ENCODE measurements around the gene SHISA8.
"Not testable (repeated sequence)": the region's sequence is repeated elsewhere in the genome, so short reads cannot be mapped to it uniquely, and the experiment has no call there.

SHISA8 gene

GRCh38 chr22:41899110-41899509 is 15.8 kb downstream of the SHISA8 start:
- DNase-seq (ENCODE audit: low read depth) = no peak

DNA sequence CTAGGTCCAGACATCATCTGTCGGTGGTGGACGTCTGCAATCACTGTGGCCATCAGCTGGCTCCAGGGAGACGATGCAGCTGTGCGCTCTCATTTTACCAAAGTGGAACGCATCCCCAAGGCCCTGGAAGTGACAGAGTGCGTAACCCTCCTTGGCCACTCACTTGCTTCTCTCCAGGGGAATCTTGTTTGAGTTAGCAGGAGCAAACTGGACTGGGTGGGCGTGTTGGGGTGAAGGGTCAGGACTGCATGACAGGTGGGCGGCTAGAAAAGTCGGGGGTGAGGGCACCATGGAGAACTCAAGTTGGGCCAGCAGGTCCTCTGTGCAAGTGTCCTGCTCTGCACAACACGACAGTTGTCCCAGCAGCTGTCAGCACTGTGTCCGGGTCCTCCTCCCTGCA is 16.2 kb downstream of the SHISA8 start:
- no peak for DNase-seq (ENCODE audit: low read depth)

- DNase-seq (ENCODE audit: low read depth) = no peak
Measured at GRCh38 chr22:41893591-41894375, 21.1 kb downstream of the SHISA8 start.

- no peak for DNase-seq (ENCODE audit: low read depth)
Measured at GRCh38 chr22:41892721-41893120, 22.2 kb downstream of the SHISA8 start.

DNA sequence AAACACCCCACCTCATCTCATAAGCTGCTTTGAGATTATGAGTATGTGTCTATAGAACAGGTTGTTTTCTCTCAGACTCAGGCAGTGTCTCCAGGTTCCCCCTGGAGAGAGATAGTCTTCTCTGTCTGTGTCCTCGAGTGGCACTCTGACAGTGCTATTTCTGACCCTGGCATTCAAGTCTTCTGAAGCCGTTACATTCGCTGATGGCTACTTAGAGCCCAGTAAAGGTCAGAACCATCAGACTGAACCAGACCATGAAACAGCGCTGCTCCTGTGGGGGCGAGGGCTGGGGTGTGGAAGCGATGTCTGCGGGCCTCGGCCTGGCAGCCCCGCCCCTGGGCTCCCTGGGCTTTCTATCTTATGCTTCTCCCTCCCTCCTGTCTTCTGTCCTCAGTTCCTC is 23.5 kb downstream of the SHISA8 start:
- DNase-seq (ENCODE audit: low read depth) = no peak

DNA sequence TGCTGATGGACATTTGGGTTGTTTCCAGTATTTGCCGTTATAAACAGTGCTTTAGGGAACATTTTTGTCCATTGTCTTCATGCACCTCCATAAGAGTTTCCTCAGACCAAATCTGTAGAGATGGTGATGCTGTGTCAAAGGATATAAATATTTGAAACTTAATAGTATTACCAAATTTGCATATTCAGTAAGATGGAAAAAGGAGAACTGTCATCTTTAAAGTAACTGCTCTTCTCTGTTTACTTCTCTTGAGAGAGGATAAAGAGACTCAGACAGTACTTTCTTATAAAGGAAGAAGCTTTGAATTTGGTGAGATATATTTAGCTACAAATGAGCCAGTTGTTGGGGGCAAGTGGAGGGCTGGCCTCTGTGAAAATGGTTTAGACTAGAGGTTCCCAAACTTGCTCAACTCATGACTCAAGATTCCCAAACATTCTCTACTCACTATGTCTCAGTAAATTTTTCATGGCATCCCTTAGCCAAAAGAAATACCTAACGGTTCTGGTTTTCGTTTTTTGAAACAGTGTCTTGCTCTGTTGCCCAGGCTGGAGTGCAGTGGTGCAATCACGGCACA is 26.2 kb downstream of the SHISA8 start:
- no peak for DNase-seq (ENCODE audit: low read depth)

- DNase-seq (ENCODE audit: low read depth) = no peak
Measured at GRCh38 chr22:41885516-41885915, 29.4 kb downstream of the SHISA8 start.

- DNase-seq (ENCODE audit: low read depth) = no peak
Measured at GRCh38 chr22:41885116-41885515, 29.8 kb downstream of the SHISA8 start.

- DNase-seq (ENCODE audit: low read depth) = no peak
Measured at GRCh38 chr22:41883400-41883799, 31.5 kb downstream of the SHISA8 start.

DNA sequence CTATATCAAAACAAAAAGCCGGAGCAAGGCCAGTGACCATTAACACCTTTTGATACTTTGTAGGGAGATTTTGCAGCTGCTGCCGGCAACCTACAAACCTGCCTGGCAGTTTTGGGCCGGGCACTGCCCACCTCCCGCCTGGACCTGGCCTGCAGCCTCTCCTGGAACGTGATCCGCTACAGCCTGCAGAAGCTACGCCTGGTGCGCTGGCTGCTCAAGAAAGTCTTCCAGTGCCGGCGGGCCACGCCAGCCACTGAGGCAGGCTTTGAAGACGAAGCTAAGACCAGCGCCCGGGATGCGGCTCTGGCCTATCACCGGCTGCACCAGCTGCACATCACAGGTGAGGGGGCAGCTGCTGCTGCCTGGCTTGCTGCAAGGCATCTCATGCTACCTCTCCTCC is 34.2 kb downstream of the SHISA8 start:
- no peak for DNase-seq (ENCODE audit: low read depth)

DNA sequence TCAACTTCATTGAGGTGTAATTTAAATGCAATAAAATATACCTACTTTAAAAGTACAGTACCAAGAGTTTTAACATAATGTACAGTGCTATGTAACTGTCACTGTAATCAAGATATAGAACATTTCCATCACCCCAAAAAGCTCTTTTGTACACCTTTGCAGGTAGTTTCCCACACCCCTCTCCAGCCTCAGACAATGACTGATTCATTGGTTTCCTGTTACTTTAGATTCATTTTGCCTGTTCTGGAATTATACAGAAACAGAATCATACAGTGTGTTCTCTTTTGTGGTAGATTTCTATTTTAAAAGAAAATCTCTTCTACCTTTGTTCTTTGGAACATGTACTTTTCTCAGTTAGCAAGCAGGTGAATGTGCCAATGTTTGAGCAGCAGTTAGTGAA is 38.2 kb downstream of the SHISA8 start:
- DNase-seq (ENCODE audit: low read depth) = no peak

GRCh38 chr22:41876275-41876674 is 38.6 kb downstream of the SHISA8 start:
- DNase-seq (ENCODE audit: low read depth) = no peak

DNA sequence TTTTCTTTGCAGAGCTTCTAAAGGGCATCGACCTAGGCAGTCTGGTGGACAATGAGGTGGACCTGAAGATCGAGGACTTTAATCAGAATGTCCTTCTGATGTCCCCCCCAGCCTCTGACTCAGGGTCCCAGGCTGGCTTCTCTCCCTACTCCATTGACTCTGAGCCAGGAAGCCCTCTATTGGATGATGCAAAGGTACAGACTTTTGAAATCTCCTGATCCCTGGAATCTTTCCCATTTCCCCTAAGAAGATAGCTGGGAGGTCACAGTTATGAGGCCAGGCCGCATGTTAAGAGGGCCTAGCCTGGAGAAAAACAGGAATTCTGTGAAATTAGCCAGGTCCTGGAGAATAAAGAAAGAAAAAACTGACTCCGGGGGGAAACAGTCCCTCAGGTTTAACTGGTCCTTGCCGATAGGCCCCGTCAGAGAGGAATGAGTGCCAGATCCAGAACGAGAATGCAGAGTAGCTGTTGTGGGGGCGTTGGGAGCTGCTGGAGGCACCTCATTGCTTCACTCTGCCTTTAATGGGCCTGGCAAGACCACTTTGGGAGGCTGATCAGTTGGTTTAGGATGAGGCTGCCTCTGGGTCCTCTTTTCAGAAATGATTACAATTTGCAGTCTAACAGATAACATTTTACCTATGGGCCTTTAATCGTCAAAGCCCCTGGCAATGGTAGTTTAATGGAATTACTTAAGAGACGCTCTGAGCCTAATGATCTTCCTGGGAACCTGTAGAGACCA is 39.2 kb downstream of the SHISA8 start:
- no peak for DNase-seq (ENCODE audit: low read depth)

- no peak for DNase-seq (ENCODE audit: low read depth)
Measured at GRCh38 chr22:41874090-41874489, 40.8 kb downstream of the SHISA8 start.

DNA sequence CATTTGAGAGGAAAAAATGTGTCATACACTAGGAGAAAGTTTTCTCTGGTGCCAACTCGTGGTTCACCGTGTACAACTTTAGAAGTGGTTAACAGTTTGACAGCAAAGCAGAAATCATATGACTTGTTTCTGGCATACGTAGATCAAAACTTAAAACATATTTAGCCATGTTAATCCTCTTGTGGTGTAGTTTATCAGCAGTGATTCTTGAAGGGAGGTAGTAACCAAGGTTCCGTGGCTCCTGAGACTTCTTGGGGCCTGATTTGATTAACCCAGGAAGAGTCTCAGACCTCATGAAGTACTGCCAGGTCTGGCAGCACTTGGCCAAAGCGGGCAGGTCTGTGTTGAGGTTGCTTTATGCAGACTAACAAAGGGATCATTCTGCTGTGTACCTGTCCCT is 41.5 kb downstream of the SHISA8 start:
- no peak for DNase-seq (ENCODE audit: low read depth)

- no peak for DNase-seq (ENCODE audit: low read depth)
Measured at GRCh38 chr22:41870786-41871185, 44.1 kb downstream of the SHISA8 start.

GRCh38 chr22:41870081-41870480 is 44.8 kb downstream of the SHISA8 start:
- not testable (repeated sequence) for DNase-seq (ENCODE audit: low read depth)

- DNase-seq (ENCODE audit: low read depth) = no peak
Measured at GRCh38 chr22:41868556-41868955, 46.3 kb downstream of the SHISA8 start.

GRCh38 chr22:41863472-41863871 is 51.4 kb downstream of the SHISA8 start:
- DNase-seq (ENCODE audit: low read depth) = no peak

- DNase-seq (ENCODE audit: low read depth) = no peak
Measured at GRCh38 chr22:41862530-41863266, 52.2 kb downstream of the SHISA8 start.

GRCh38 chr22:41862160-41862529 is 52.7 kb downstream of the SHISA8 start:
- no peak for DNase-seq (ENCODE audit: low read depth)

Measured in non-pigmented ciliary epithelial cell (primary cell).